ENCODE data around the gene MRPS10.
"Not testable (repeated sequence)": the region's sequence is repeated elsewhere in the genome, so short reads cannot be mapped to it uniquely, and the experiment has no call there.

Gene MRPS10

DNA sequence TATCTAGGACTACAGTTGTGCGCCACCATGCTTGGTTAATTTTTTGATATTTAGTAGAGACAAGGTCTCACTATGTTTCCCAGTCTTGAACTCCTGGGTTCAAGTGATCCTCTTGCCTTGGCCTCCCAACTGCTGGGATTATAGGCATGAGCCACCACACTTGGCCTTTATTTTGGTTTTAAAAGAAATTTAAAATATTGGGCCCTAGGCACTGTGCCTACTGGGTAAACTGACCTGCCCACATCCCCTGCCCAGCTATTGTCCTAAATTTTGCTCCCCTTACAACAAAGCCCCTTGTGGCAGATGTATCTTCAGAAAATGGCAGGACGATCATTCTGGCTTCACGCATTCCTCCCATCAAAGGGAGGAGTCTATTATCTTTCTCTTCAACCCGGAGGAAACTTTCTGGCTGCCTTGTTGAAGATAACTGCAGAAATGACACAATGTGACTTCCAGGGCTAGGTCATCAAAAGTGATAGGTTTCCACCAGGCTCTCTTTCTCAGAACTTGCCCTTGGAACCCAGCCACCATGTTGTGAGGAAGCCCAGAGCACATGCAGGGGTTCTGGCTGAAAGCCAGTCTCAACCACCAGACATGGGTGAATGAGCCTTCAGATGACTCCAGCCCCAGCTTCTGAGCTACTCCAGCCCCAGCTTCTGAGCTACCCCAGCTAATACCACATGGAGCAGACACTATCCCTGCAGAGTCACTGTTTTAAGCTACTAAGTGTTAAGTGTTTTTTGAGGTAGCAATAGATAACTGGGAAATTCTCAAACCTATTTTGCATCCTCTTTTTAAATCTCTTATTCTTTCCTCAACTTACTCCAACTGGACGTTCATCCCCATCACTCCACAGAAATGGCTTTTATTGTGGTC is 18.3 kb downstream of the MRPS10 start:
- Histone ChIP-seq H3K27me3 (ENCODE audit: control insufficient read depth in 5 of 5, insufficient read depth in 4 of 5, low read length in 5 of 5) (no peaks in the 10 kb centered on the region), H3K9ac (ENCODE audit: low read length in 5 of 5) (no peak overlapping the region), H3K36me3 (ENCODE audit: control insufficient read depth in 5 of 5, insufficient read depth in 5 of 5, low read length in 5 of 5) (peaks cover 0 to 8% (median 5%) of the 10 kb centered on the region in 5 donors), H3K4me3 (ENCODE audit: low read depth in 1 of 5, low read length in 5 of 5) (no peak overlapping the region), H3K27ac (ENCODE audit: low read depth, low read length) (no peak overlapping the region), H3K9me3 (ENCODE audit: control insufficient read depth in 5 of 5, low read length in 5 of 5) (no peaks in the 10 kb centered on the region), H3K4me1 (ENCODE audit: control insufficient read depth in 5 of 5, insufficient read depth in 5 of 5, low read length in 5 of 5) (no peaks in the 10 kb centered on the region)

DNA sequence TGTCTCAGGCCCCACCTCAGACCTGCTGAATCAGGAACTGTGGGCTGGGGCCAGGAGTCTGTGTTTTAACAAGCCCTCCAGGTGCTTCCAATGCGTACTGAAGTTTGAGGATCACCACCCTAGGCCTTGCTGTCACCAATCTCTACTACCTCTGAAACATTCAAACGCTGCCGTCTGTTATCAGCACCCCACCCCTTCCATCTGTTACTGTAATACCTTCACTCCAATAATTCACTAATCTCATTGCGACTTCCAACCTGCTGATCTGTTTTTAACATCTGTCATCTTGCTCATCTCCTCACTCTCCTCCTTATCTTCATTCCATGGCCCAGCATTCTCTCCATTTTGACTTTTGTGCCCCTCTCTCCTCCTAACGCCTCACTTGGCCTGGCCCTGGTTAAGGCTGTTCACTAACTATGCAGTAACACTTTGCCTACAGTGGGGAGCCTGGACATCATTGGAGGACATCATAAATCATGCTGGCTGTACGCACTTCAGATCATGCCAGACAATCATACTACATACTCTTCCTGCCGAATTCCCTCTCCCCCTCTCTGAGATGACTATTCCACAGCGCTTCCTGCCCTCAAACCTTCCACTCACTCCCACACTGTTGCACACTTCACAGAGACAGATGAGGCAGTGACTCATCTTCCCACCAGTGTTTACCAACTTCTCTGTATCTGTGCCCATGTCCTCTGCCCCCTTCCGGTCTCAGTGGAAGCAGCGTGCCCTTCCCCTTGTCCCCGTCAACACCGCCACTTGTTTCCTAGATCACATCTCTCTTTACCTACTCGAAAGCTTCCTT is 19.9 kb downstream of the MRPS10 start:
- Histone ChIP-seq H3K27me3 (ENCODE audit: control insufficient read depth in 5 of 5, insufficient read depth in 4 of 5, low read length in 5 of 5) (no peaks in the 10 kb centered on the region), H3K9me3 (ENCODE audit: control insufficient read depth in 5 of 5, low read length in 5 of 5) (no peaks in the 10 kb centered on the region), H3K4me3 (ENCODE audit: low read depth in 1 of 5, low read length in 5 of 5) (no peak overlapping the region), H3K4me1 (ENCODE audit: control insufficient read depth in 5 of 5, insufficient read depth in 5 of 5, low read length in 5 of 5) (no peaks in the 10 kb centered on the region), H3K36me3 (ENCODE audit: control insufficient read depth in 5 of 5, insufficient read depth in 5 of 5, low read length in 5 of 5) (peaks cover 0 to 6% (median 2%) of the 10 kb centered on the region in 5 donors), H3K9ac (ENCODE audit: low read length in 5 of 5) (no peak overlapping the region), H3K27ac (ENCODE audit: low read depth, low read length) (no peak overlapping the region)

DNA sequence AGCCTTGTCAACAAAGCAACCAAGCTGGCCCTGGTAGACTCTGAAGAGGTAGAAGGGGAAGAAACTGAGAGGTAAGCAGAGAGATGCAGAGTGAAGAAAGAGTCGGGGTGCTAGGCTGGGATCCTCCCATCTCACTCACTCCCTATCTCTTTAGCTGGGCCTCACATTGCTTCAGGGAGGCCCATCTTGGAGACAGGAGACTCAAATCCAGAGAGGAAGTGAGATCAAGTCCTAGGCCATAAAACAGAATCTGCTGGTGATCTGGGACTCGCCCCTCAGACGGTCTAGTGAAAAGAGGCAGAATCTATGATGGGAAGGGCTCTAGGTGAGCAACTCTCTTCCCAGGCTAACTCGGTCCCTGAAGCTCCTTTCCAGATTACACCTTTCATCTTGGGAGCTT is 22.2 kb downstream of the MRPS10 start:
- H3K27ac ChIP-seq (ENCODE audit: low read depth, low read length): no peak overlapping the region
- H3K9ac ChIP-seq (ENCODE audit: low read length in 5 of 5): no peak overlapping the region
- peaks cover 0 to 6% (median 0%) of the 10 kb centered on the region in 5 donors for H3K36me3 ChIP-seq (ENCODE audit: control insufficient read depth in 5 of 5, insufficient read depth in 5 of 5, low read length in 5 of 5)
- no peaks in the 10 kb centered on the region for H3K27me3 ChIP-seq (ENCODE audit: control insufficient read depth in 5 of 5, insufficient read depth in 4 of 5, low read length in 5 of 5)
- H3K4me3 ChIP-seq (ENCODE audit: low read depth in 1 of 5, low read length in 5 of 5): no peak overlapping the region
- no peaks in the 10 kb centered on the region for H3K4me1 ChIP-seq (ENCODE audit: control insufficient read depth in 5 of 5, insufficient read depth in 5 of 5, low read length in 5 of 5)
- no peaks in the 10 kb centered on the region for H3K9me3 ChIP-seq (ENCODE audit: control insufficient read depth in 5 of 5, low read length in 5 of 5)

DNA sequence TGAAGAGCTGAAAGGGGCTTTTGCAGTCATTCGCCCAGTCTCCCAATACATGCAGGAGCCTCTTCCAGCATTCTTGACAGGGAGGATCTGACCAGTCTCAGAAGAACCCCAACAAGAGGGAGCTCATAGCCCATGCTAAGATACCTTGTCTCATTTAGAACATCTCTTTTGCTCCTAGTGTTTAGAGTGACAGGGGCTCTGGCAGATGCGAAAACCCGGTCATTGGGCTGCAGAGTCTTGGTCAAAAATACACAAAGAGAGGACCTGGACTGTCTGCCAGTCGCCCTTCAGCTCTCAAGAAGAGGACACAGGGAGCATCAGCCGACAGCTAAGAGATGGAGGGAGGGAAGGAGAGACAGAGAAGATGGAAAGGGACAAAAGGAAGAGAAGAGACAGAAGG is 23.6 kb downstream of the MRPS10 start:
- H3K9ac ChIP-seq (ENCODE audit: low read length in 5 of 5): no peak overlapping the region
- no peaks in the 10 kb centered on the region for H3K4me1 ChIP-seq (ENCODE audit: control insufficient read depth in 5 of 5, insufficient read depth in 5 of 5, low read length in 5 of 5)
- H3K9me3 ChIP-seq (ENCODE audit: control insufficient read depth in 5 of 5, low read length in 5 of 5): no peaks in the 10 kb centered on the region
- H3K27me3 ChIP-seq (ENCODE audit: control insufficient read depth in 5 of 5, insufficient read depth in 4 of 5, low read length in 5 of 5): no peaks in the 10 kb centered on the region
- H3K27ac ChIP-seq (ENCODE audit: low read depth, low read length): no peak overlapping the region
- H3K4me3 ChIP-seq (ENCODE audit: low read depth in 1 of 5, low read length in 5 of 5): no peak overlapping the region
- H3K36me3 ChIP-seq (ENCODE audit: control insufficient read depth in 5 of 5, insufficient read depth in 5 of 5, low read length in 5 of 5): peaks cover 0 to 6% (median 2%) of the 10 kb centered on the region in 5 donors

- peaks cover 0 to 6% (median 2%) of the 10 kb centered on the region in 5 donors for H3K36me3 ChIP-seq (ENCODE audit: control insufficient read depth in 5 of 5, insufficient read depth in 5 of 5, low read length in 5 of 5)
- H3K4me3 ChIP-seq (ENCODE audit: low read depth in 1 of 5, low read length in 5 of 5): no peak overlapping the region
- H3K4me1 ChIP-seq (ENCODE audit: control insufficient read depth in 5 of 5, insufficient read depth in 5 of 5, low read length in 5 of 5): no peaks in the 10 kb centered on the region
- no peaks in the 10 kb centered on the region for H3K27me3 ChIP-seq (ENCODE audit: control insufficient read depth in 5 of 5, insufficient read depth in 4 of 5, low read length in 5 of 5)
- H3K9ac ChIP-seq (ENCODE audit: low read length in 5 of 5): no peak overlapping the region
- no peaks in the 10 kb centered on the region for H3K9me3 ChIP-seq (ENCODE audit: control insufficient read depth in 5 of 5, low read length in 5 of 5)
- no peak overlapping the region for H3K27ac ChIP-seq (ENCODE audit: low read depth, low read length)
Measured at GRCh38 chr6:42193491-42193894, 24.2 kb downstream of the MRPS10 start.

GRCh38 chr6:42192385-42192784 is 25.3 kb downstream of the MRPS10 start:
- H3K27me3 ChIP-seq (ENCODE audit: control insufficient read depth in 5 of 5, insufficient read depth in 4 of 5, low read length in 5 of 5); H3K36me3 ChIP-seq (ENCODE audit: control insufficient read depth in 5 of 5, insufficient read depth in 5 of 5, low read length in 5 of 5); H3K4me1 ChIP-seq (ENCODE audit: control insufficient read depth in 5 of 5, insufficient read depth in 5 of 5, low read length in 5 of 5); H3K27ac ChIP-seq (ENCODE audit: low read depth, low read length); H3K9ac ChIP-seq (ENCODE audit: low read length in 5 of 5); H3K9me3 ChIP-seq (ENCODE audit: control insufficient read depth in 5 of 5, low read length in 5 of 5); H3K4me3 ChIP-seq (ENCODE audit: low read depth in 1 of 5, low read length in 5 of 5): not testable (repeated sequence)

GRCh38 chr6:42190554-42191183 is 27.0 kb downstream of the MRPS10 start:
- H3K9me3 ChIP-seq (ENCODE audit: control insufficient read depth in 5 of 5, low read length in 5 of 5): no peaks in the 10 kb centered on the region
- no peak overlapping the region for H3K9ac ChIP-seq (ENCODE audit: low read length in 5 of 5)
- no peak overlapping the region for H3K27ac ChIP-seq (ENCODE audit: low read depth, low read length)
- no peak overlapping the region for H3K4me3 ChIP-seq (ENCODE audit: low read depth in 1 of 5, low read length in 5 of 5)
- H3K4me1 ChIP-seq (ENCODE audit: control insufficient read depth in 5 of 5, insufficient read depth in 5 of 5, low read length in 5 of 5): no peaks in the 10 kb centered on the region
- H3K36me3 ChIP-seq (ENCODE audit: control insufficient read depth in 5 of 5, insufficient read depth in 5 of 5, low read length in 5 of 5): peaks cover 0 to 6% (median 2%) of the 10 kb centered on the region in 5 donors
- no peaks in the 10 kb centered on the region for H3K27me3 ChIP-seq (ENCODE audit: control insufficient read depth in 5 of 5, insufficient read depth in 4 of 5, low read length in 5 of 5)

- no peaks in the 10 kb centered on the region for H3K9me3 ChIP-seq (ENCODE audit: control insufficient read depth in 5 of 5, low read length in 5 of 5)
- no peaks in the 10 kb centered on the region for H3K4me1 ChIP-seq (ENCODE audit: control insufficient read depth in 5 of 5, insufficient read depth in 5 of 5, low read length in 5 of 5)
- no peak overlapping the region for H3K4me3 ChIP-seq (ENCODE audit: low read depth in 1 of 5, low read length in 5 of 5)
- no peaks in the 10 kb centered on the region for H3K27me3 ChIP-seq (ENCODE audit: control insufficient read depth in 5 of 5, insufficient read depth in 4 of 5, low read length in 5 of 5)
- H3K36me3 ChIP-seq (ENCODE audit: control insufficient read depth in 5 of 5, insufficient read depth in 5 of 5, low read length in 5 of 5): peaks cover 0 to 2% (median 0%) of the 10 kb centered on the region in 5 donors
- H3K9ac ChIP-seq (ENCODE audit: low read length in 5 of 5): no peak overlapping the region
- no peak overlapping the region for H3K27ac ChIP-seq (ENCODE audit: low read depth, low read length)
Measured at GRCh38 chr6:42188406-42188805, 29.3 kb downstream of the MRPS10 start.

DNA sequence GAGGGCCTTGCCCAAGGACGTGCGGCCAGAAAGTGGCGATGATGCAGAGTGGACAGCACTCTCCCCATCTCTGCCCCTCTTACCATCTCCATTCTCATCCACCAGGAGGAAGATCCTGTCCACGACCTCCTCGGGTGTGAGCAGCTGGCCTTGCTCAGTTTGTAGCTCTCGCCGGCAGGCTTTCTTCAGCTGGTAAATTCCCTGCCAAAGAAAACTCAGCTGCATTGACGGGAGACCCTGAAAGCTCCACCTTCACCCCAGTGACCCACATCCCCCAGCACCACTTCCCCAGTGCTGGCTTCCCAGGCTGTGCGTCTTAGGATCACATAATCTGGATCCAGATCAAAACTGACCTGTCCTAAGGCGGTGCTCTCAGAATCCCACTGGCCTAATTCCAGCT is 32.1 kb downstream of the MRPS10 start:
- no peak overlapping the region for H3K27ac ChIP-seq (ENCODE audit: low read depth, low read length)
- no peak overlapping the region for H3K9ac ChIP-seq (ENCODE audit: low read length in 5 of 5)
- H3K9me3 ChIP-seq (ENCODE audit: control insufficient read depth in 5 of 5, low read length in 5 of 5): no peaks in the 10 kb centered on the region
- no peak overlapping the region for H3K4me3 ChIP-seq (ENCODE audit: low read depth in 1 of 5, low read length in 5 of 5)
- H3K4me1 ChIP-seq (ENCODE audit: control insufficient read depth in 5 of 5, insufficient read depth in 5 of 5, low read length in 5 of 5): peaks cover 0 to 6% (median 0%) of the 10 kb centered on the region in 5 donors
- H3K27me3 ChIP-seq (ENCODE audit: control insufficient read depth in 5 of 5, insufficient read depth in 4 of 5, low read length in 5 of 5): no peaks in the 10 kb centered on the region
- H3K36me3 ChIP-seq (ENCODE audit: control insufficient read depth in 5 of 5, insufficient read depth in 5 of 5, low read length in 5 of 5): peaks cover 0 to 2% (median 0%) of the 10 kb centered on the region in 5 donors

DNA sequence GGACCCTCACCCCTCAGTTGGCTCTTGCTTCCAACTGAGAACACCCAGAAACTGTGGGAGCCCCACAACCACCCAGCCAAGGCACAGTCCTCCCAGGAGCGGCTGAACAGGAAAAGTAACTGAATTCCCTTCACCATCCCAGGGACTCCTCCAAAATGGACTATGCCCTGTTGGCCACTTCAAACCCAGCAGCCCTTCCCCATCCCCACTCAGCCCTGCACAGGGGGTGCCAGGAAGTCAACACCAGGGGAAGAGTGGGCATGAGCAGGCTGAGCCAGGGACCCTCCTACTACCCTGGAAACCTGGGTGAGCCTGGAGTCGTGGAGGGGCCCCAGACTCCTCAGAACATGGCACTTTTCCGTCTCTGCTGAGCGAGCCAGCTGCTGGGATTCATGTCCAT is 33.2 kb downstream of the MRPS10 start:
- no peak overlapping the region for H3K4me3 ChIP-seq (ENCODE audit: low read depth in 1 of 5, low read length in 5 of 5)
- H3K4me1 ChIP-seq (ENCODE audit: control insufficient read depth in 5 of 5, insufficient read depth in 5 of 5, low read length in 5 of 5): peaks cover 0 to 6% (median 0%) of the 10 kb centered on the region in 5 donors
- no peak overlapping the region for H3K27ac ChIP-seq (ENCODE audit: low read depth, low read length)
- no peaks in the 10 kb centered on the region for H3K36me3 ChIP-seq (ENCODE audit: control insufficient read depth in 5 of 5, insufficient read depth in 5 of 5, low read length in 5 of 5)
- no peaks in the 10 kb centered on the region for H3K9me3 ChIP-seq (ENCODE audit: control insufficient read depth in 5 of 5, low read length in 5 of 5)
- H3K27me3 ChIP-seq (ENCODE audit: control insufficient read depth in 5 of 5, insufficient read depth in 4 of 5, low read length in 5 of 5): peaks cover 0 to 2% (median under 1%) of the 10 kb centered on the region in 5 donors
- no peak overlapping the region for H3K9ac ChIP-seq (ENCODE audit: low read length in 5 of 5)

Data from subcutaneous abdominal adipose tissue (tissue), 5 donors.